IPS DF 6.9 (cell line): Measurements from ENCODE around the gene NOSTRIN.
"Not testable (repeated sequence)": the region's sequence is repeated elsewhere in the genome, so short reads cannot be mapped to it uniquely, and the experiment has no call there.

ENCODE experiments used
- DNase-seq: peaks from one replicate; pipeline ENCODE4 v3.0.0-alpha.2; 2013; ENCODE audit warnings: low read depth, low spot score
- H3K27ac ChIP-seq: one replicate; pipeline ENCODE4 v1.5.1; 2013; ENCODE audit warnings: low read length, control low read depth
- H3K27me3 ChIP-seq: 2 replicates; pipeline ENCODE4 v1.6.1; 2013; ENCODE audit warnings: mild to moderate bottlenecking, low read length; ENCODE audit not compliant: control insufficient read depth, insufficient read depth
- H3K36me3 ChIP-seq: 2 replicates; pipeline ENCODE4 v1.6.1; 2013; ENCODE audit warnings: low read length; ENCODE audit not compliant: control insufficient read depth, insufficient read depth
- H3K4me1 ChIP-seq: 2 replicates; pipeline ENCODE4 v1.6.1; 2013; ENCODE audit warnings: low read length; ENCODE audit not compliant: control insufficient read depth, insufficient read depth
- H3K4me3 ChIP-seq: 2 replicates; pipeline ENCODE4 v1.5.1; 2013; ENCODE audit warnings: mild to moderate bottlenecking, low read length
- H3K9me3 ChIP-seq: 2 replicates; pipeline ENCODE4 v1.6.1; 2013; ENCODE audit warnings: low read length, inconsistent platforms; ENCODE audit not compliant: control insufficient read depth, insufficient read depth
- WGBS: extraction: QIAGEN DNeasy Blood & Tissue Kit; methylation state at CpG from one replicate; pipeline ENCODE4 v1.1.7; 2013; ENCODE audit warnings: mixed read lengths, missing lambda C conversion rate; ENCODE audit not compliant: insufficient read length, insufficient coverage; 5-methylcytosine and 5-hydroxymethylcytosine counted together

Gene NOSTRIN

GRCh38 chr2:168874368-168875054 lies 72.1 kb downstream of the NOSTRIN start:
- H3K4me3 ChIP-seq = no peak overlapping the region
- H3K36me3 ChIP-seq = no peaks in the 10 kb centered on the region
- H3K27me3 ChIP-seq = no peaks in the 10 kb centered on the region
- no peak overlapping the region for H3K27ac ChIP-seq
- no peaks in the 10 kb centered on the region for H3K4me1 ChIP-seq
- DNase-seq = no peak
- H3K9me3 ChIP-seq = no peaks in the 10 kb centered on the region
- WGBS = no CpG with 5 or more reads among the region's 6 CpGs

- DNase-seq, H3K4me1 ChIP-seq, H3K36me3 ChIP-seq, H3K27ac ChIP-seq, H3K9me3 ChIP-seq, H3K27me3 ChIP-seq, H3K4me3 ChIP-seq: not testable (repeated sequence)
- no CpG with 5 or more reads among the region's 12 CpGs for WGBS
Measured at GRCh38 chr2:168882163-168882562, 79.7 kb downstream of the NOSTRIN start.

DNA sequence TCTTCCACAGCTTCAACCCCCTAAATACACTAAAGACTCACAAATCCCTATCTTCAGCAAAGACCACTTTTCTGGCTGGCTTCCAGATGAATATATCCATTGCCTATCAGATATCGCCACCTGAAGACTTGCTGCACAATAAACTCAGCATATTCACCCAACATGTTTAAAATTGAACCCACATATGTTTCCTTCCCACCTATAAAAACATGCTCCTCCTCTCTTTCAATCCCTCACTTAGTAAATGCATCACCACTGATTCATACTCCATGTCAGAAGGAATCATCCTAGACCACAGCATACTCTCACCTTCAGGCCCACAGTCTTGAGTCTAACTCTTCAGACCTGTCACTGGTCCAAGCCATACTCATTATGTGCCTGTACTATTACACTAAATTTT lies 82.5 kb downstream of the NOSTRIN start:
- Histone ChIP-seq H3K27me3 (no peaks in the 10 kb centered on the region), H3K4me3 (no peak overlapping the region), H3K9me3 (no peaks in the 10 kb centered on the region), H3K36me3 (no peaks in the 10 kb centered on the region), H3K4me1 (no peaks in the 10 kb centered on the region), H3K27ac (no peak overlapping the region)
- WGBS = no CpG with 5 or more reads among the region's 1 CpG
- no peak for DNase-seq

DNA sequence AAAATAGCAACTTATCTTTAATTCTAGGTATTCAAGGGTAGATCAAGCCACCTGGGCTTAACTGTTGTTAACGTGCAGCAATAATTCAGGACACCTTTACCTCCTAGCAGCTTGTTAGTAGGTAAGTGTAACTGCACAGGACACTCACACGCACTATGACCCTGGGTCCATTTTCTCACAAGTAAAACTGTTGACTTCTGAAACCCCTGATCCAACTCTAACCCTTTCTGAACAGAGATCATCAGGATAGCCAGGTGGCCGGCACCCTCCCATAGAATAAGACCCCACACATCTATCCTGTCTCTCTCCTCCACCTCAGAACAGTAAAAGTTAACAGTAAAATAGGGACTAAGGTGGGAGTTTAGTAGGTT lies 87.2 kb downstream of the NOSTRIN start:
- H3K9me3 ChIP-seq = no peaks in the 10 kb centered on the region
- H3K4me3 ChIP-seq = peak overlapping the region; percentile 80; the same call in 1 of the 2 replicates
- no peaks in the 10 kb centered on the region for H3K27me3 ChIP-seq
- H3K4me1 ChIP-seq = no peaks in the 10 kb centered on the region
- H3K36me3 ChIP-seq = no peaks in the 10 kb centered on the region
- WGBS = no CpG with 5 or more reads among the region's 3 CpGs
- H3K27ac ChIP-seq = no peak overlapping the region
- no peak for DNase-seq

GRCh38 chr2:168890006-168890782 lies 87.8 kb downstream of the NOSTRIN start, which contains the start of gene SPC25:
TSS of gene SPC25 (minus strand) at chr2:168890430. CDS start at chr2:168889519, 911 bp downstream.
- peak; percentile 93 for DNase-seq
- H3K36me3 ChIP-seq = no peaks in the 10 kb centered on the region
- no peaks in the 10 kb centered on the region for H3K9me3 ChIP-seq
- no peaks in the 10 kb centered on the region for H3K4me1 ChIP-seq
- no peaks in the 10 kb centered on the region for H3K27me3 ChIP-seq
- WGBS = no CpG with 5 or more reads among the region's 38 CpGs
- no peak within 1 kb of the TSS for H3K27ac ChIP-seq
- H3K4me3 ChIP-seq = peak within 1 kb of the TSS; percentile 80; the same call in 1 of the 2 replicates

DNA sequence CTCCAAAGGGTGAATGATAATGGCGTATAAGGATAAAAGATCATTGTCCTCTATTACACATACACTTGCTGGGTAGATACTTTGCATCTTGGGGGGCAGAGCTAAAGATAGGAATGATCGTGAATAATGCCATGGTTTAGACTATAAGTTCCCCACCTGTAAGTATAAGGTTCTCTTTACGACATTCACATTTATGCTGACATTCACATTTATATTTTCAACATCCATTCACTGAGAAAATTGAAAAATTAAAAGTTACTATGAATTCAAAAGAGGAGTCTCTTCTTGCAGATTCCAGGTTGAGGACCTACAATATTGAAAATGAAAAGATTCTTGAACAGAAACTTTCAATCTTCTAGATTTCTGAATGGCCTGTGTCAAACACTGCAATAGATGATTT lies 89.9 kb downstream of the NOSTRIN start:
- no CpG with 5 or more reads among the region's 3 CpGs for WGBS
- DNase-seq = no peak
- Histone ChIP-seq H3K27me3 (no peaks in the 10 kb centered on the region), H3K9me3 (no peaks in the 10 kb centered on the region), H3K4me3 (no peak overlapping the region), H3K4me1 (no peaks in the 10 kb centered on the region), H3K27ac (no peak overlapping the region), H3K36me3 (no peaks in the 10 kb centered on the region)

DNA sequence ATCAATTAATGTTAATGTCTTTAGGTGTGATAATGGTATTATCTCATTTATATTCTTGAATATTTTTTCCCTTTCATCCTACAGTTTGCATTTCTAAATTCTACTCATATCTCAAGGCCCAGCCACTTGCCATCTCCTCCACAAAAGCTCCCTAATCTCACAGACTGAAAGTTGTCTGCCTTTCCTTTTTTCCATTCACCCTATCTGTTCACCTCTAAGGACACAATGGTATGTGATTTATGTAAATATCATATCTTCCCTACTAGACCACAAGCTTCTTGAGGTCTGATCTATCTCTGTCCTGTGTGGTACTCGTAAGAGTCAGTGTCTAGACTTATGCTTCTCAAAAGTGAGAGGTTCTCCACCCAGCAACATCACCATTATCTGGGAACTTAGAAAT lies 91.7 kb downstream of the NOSTRIN start:
- WGBS = no CpG with 5 or more reads among the region's 1 CpG
- DNase-seq = no peak

GRCh38 chr2:168894720-168895119 lies 92.3 kb downstream of the NOSTRIN start:
- no peak for DNase-seq
- no peak overlapping the region for H3K27ac ChIP-seq
- no peaks in the 10 kb centered on the region for H3K36me3 ChIP-seq
- no peaks in the 10 kb centered on the region for H3K27me3 ChIP-seq
- H3K4me3 ChIP-seq = no peak overlapping the region
- H3K4me1 ChIP-seq = no peaks in the 10 kb centered on the region
- H3K9me3 ChIP-seq = no peaks in the 10 kb centered on the region

More for the DNA sequence above, 91.7 kb downstream of the NOSTRIN start:
- no peak overlapping the region for H3K4me3 ChIP-seq
- no peaks in the 10 kb centered on the region for H3K4me1 ChIP-seq
- no peaks in the 10 kb centered on the region for H3K27me3 ChIP-seq
- H3K36me3 ChIP-seq = no peaks in the 10 kb centered on the region
- H3K9me3 ChIP-seq = no peaks in the 10 kb centered on the region
- no peak overlapping the region for H3K27ac ChIP-seq

DNA sequence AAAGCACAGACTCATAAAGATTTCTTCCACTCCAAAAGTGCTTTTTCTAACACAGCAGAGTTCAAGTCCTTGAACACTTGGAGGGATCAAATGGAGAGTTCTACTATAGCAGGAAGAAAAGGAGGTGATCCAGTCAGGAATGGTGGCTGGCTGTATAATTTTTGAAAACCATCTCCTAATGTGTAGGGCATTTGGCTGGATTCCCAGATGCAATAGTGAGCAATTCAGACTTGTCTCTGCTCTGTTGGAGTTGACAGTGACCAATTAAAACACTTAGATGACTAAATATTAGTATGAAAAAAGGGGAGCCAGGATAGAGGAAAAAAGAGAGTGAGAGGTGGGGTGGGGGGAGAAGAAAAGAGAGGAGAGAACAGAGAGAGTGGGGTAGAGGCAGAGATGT lies 93.3 kb downstream of the NOSTRIN start:
- Histone ChIP-seq H3K4me1 (no peaks in the 10 kb centered on the region), H3K27ac (no peak overlapping the region), H3K9me3 (no peaks in the 10 kb centered on the region), H3K4me3 (no peak overlapping the region), H3K27me3 (no peaks in the 10 kb centered on the region), H3K36me3 (no peaks in the 10 kb centered on the region)
- no peak for DNase-seq

GRCh38 chr2:168896783-168897182 lies 94.3 kb downstream of the NOSTRIN start:
- Histone ChIP-seq H3K27ac (no peak overlapping the region), H3K36me3 (no peaks in the 10 kb centered on the region), H3K27me3 (no peaks in the 10 kb centered on the region), H3K4me3 (no peak overlapping the region), H3K4me1 (no peaks in the 10 kb centered on the region), H3K9me3 (no peaks in the 10 kb centered on the region)
- DNase-seq = no peak
- WGBS = no CpG with 5 or more reads among the region's 4 CpGs

GRCh38 chr2:168897449-168897848 lies 95.0 kb downstream of the NOSTRIN start:
- DNase-seq = no peak
- Histone ChIP-seq H3K36me3 (no peaks in the 10 kb centered on the region), H3K27me3 (no peaks in the 10 kb centered on the region), H3K4me3 (no peak overlapping the region), H3K9me3 (no peaks in the 10 kb centered on the region), H3K4me1 (no peaks in the 10 kb centered on the region), H3K27ac (no peak overlapping the region)
- no CpG with 5 or more reads among the region's 1 CpG for WGBS
